Prostate gland (tissue), 2 donors: ENCODE results near the gene FOXJ3.

Experiments used
- POLR2A ChIP-seq: fragments of 450-650 bp; IDR thresholded peaks from one replicate; pipeline ENCODE4 v1.6.1; 2016; ENCODE audit warnings: antibody characterized with exemption, mild to moderate bottlenecking
- POLR2AphosphoS5 ChIP-seq: sonication (generic); formaldehyde crosslinking; IDR thresholded peaks from one replicate; pipeline ENCODE4 v1.6.1; 2017; ENCODE audit warnings: antibody characterized with exemption
- TF ChIP-seq, protein P1 (sequence below), 4 experiments: fragments of 200-600 bp in 2 of 4; fragments of 450-650 bp in 2 of 4; sonication (generic) in 2 of 4; IDR thresholded peaks; 1 replicate in 3 of 4; 2 replicates in 1 of 4; pipeline ENCODE4 v1.5.1; 2016 to 2019; ENCODE audit warnings: antibody characterized with exemption in 4 of 4, mild to moderate bottlenecking in 2 of 4, moderate library complexity in 2 of 4

DNA sequence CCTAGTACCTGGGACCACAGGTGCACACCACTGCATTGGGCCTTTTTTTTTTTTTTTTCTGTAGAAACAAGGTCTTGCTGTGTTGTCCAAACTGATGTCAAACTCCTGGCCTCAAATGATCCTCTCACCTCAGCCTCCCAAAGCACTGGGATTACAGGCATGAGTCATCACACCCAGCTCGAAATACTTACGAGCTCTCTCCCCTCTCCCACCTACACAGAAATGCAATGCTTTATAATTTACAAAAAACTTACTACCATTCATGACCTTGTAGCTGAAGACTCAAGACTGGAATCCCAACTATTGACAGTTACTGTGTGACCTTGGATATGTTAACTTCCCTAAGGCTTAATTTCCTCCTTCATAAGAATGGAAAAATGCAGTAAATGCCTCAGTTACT lies 18.7 kb downstream of the FOXJ3 start:
- TF ChIP-seq, protein P1, sequence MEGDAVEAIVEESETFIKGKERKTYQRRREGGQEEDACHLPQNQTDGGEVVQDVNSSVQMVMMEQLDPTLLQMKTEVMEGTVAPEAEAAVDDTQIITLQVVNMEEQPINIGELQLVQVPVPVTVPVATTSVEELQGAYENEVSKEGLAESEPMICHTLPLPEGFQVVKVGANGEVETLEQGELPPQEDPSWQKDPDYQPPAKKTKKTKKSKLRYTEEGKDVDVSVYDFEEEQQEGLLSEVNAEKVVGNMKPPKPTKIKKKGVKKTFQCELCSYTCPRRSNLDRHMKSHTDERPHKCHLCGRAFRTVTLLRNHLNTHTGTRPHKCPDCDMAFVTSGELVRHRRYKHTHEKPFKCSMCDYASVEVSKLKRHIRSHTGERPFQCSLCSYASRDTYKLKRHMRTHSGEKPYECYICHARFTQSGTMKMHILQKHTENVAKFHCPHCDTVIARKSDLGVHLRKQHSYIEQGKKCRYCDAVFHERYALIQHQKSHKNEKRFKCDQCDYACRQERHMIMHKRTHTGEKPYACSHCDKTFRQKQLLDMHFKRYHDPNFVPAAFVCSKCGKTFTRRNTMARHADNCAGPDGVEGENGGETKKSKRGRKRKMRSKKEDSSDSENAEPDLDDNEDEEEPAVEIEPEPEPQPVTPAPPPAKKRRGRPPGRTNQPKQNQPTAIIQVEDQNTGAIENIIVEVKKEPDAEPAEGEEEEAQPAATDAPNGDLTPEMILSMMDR (IDR thresholded peaks at IDR 0.05): no peak
- no peak for TF ChIP-seq POLR2A
- TF ChIP-seq POLR2AphosphoS5: no peak
